ENCODE results near the gene PMIS2. TPM values are rescaled to one million over a fixed set of nuclear protein-coding genes. Genes with fewer than 3 reads are reported as not detected.
A peak's percentile ranks its signal among the peaks of the same experiment; 100 is the strongest.

The PMIS2 gene
- total RNA-seq, 1 experiment from 2014 or later, result not detected

- Histone ChIP-seq H3K4me1 (ENCODE audit: control insufficient read depth, insufficient read depth, low read length) (peaks cover 12% of the 10 kb centered on the region), H3K9me3 (ENCODE audit: control insufficient read depth, insufficient read depth, low read depth, low read length) (no peaks in the 10 kb centered on the region), H3K27ac (ENCODE audit: low read length) (peak overlapping the region; percentile 97), H3K36me3 (ENCODE audit: control insufficient read depth, insufficient read depth, low read length) (peaks cover 6% of the 10 kb centered on the region; the same call in 1 of the 2 replicates), H3K4me3 (ENCODE audit: low read depth in 2 of 2, low read length in 2 of 2) (peak overlapping the region; percentile 79 to 98), H3K27me3 (ENCODE audit: control insufficient read depth, insufficient read depth, low read length) (no peaks in the 10 kb centered on the region)
- POLR2A ChIA-PET, result no interaction called here
- intact Hi-C loops (cut with micrococcal nuclease; ENCODE audit: unreplicated experiment), result no loop called here
- in situ Hi-C loops (cut with HindIII; ENCODE audit: low pct_unique_long_range_greater_than_20kb, low sequenced_read_pairs), result no loop called here
- no peak for TF ChIP-seq POLR2AphosphoS5 (IDR thresholded peaks at IDR 0.05; ENCODE audit: low read depth, low read length)
- no peak for TF ChIP-seq SIN3A (IDR thresholded peaks at IDR 0.05; ENCODE audit: borderline replicate concordance, insufficient read depth, low read depth, low read length)
- no peak for TF ChIP-seq REST (IDR thresholded peaks at IDR 0.05; ENCODE audit: insufficient read depth in 1 of 2, low read depth in 2 of 2, low read length in 1 of 2)
- TF ChIP-seq TCF7L2 (IDR thresholded peaks at IDR 0.05; ENCODE audit: low read depth, low read length), result no peak
- no peak for TF ChIP-seq CTCF (IDR thresholded peaks at IDR 0.05)
- CTCF ChIA-PET, result no interaction called here
- DNase-seq (ENCODE audit: low read depth, low spot score), result no peak
- no TSS peak for BruUV-seq (replicated peaks)
- ATAC-seq, result no peak
Observed at GRCh38 chr19:35544110-35544802, 41.7 kb upstream of the PMIS2 start.

GRCh38 chr19:35545001-35545854, 40.7 kb upstream of the PMIS2 start, which contains the start of gene TMEM147:
Gene TMEM147 (plus strand): TSS chr19:35545626. CDS start chr19:35545740, 114 bp downstream.
- Histone ChIP-seq H3K4me3 (ENCODE audit: low read depth in 2 of 2, low read length in 2 of 2) (peak within 1 kb of the TSS; percentile 79 to 98), H3K4me1 (ENCODE audit: control insufficient read depth, insufficient read depth, low read length) (peaks cover 12% of the 10 kb centered on the region), H3K27me3 (ENCODE audit: control insufficient read depth, insufficient read depth, low read length) (no peaks in the 10 kb centered on the region), H3K27ac (ENCODE audit: low read length) (peak within 1 kb of the TSS; percentile 97), H3K36me3 (ENCODE audit: control insufficient read depth, insufficient read depth, low read length) (peaks cover 6% of the 10 kb centered on the region; the same call in 1 of the 2 replicates), H3K9me3 (ENCODE audit: control insufficient read depth, insufficient read depth, low read depth, low read length) (no peaks in the 10 kb centered on the region)
- in situ Hi-C loops (cut with HindIII; ENCODE audit: low pct_unique_long_range_greater_than_20kb, low sequenced_read_pairs), result no loop called here
- DNase-seq (ENCODE audit: low read depth, low spot score) (peak; percentile 33), ATAC-seq (peak; percentile 98)
- intact Hi-C loops (cut with micrococcal nuclease; ENCODE audit: unreplicated experiment), result no loop called here
- TSS peak; percentile 84 for BruUV-seq (replicated peaks)
- CTCF ChIA-PET, result no interaction called here
- no peak for TF ChIP-seq REST (IDR thresholded peaks at IDR 0.05; ENCODE audit: insufficient read depth in 1 of 2, low read depth in 2 of 2, low read length in 1 of 2)
- no peak for TF ChIP-seq CTCF (IDR thresholded peaks at IDR 0.05)
- TF ChIP-seq POLR2AphosphoS5 (IDR thresholded peaks at IDR 0.05; ENCODE audit: low read depth, low read length), result peak; percentile 96
- TF ChIP-seq TCF7L2 (IDR thresholded peaks at IDR 0.05; ENCODE audit: low read depth, low read length), result 0 out of 2 replicates have a peak, but pooled peaks have one; percentile 6
- TF ChIP-seq SIN3A (IDR thresholded peaks at IDR 0.05; ENCODE audit: borderline replicate concordance, insufficient read depth, low read depth, low read length), result peak; percentile 97; the same call in 1 of the 2 replicates
- POLR2A ChIA-PET, result interaction anchor here (0.6 kb wide), 1 partner anchor 53 kb away, joined by 14 read pairs; no protein-coding TSS in a partner anchor

Measured in Panc1 (cell line).